Stimulated activated CD8-positive, alpha-beta memory T cell treated with anti-CD3 and anti-CD28 coated beads, Interleukin-4, amount 100 ng/mL, for 4 hours (primary cell): ENCODE results near the gene NAT14.
A peak's percentile ranks its signal among the peaks of the same experiment; 100 is the strongest.
"Not testable (repeated sequence)": the region's sequence is repeated elsewhere in the genome, so short reads cannot be mapped to it uniquely, and the experiment has no call there.

Experiments
- DNase-seq, 2 donors: peaks; one replicate each; pipeline ENCODE4 v3.0.0-alpha.2; 2020; ENCODE audit warnings: low read depth in 2 of 2, low spot score in 1 of 2

The NAT14 gene

GRCh38 chr19:55484593-55485438 lies at the start of gene NAT14:
Gene NAT14, plus strand, starts transcription at chr19:55485188. Its CDS starts 521 bp downstream, at chr19:55485709.
- DNase-seq: peak; percentile 19 to 25

- no peak for DNase-seq
These were observed 48.1 kb upstream of the NAT14 start for GRCh38 chr19:55436847-55437246.

DNA sequence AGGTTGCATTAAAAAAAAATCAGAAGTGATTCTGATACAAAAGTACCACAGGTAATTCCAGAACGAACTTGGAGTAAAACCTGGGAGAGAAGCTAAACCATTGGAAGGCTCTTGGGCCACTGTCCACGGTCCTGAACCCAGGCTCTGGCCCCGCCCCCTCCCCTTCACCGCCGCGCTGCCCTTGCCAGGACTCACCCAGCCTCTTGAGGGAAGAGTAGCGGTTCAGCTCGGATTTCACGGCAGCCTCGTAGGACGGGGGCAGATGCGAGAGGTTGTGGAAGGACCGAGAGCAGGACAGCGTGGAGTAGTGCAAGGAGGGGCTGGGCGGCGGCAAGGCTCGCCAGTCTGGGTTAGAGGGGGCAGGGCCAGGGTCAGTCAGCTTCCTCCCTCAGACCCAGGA lies 47.6 kb upstream of the NAT14 start:
- DNase-seq: no peak

GRCh38 chr19:55439052-55439451 lies 45.9 kb upstream of the NAT14 start:
- DNase-seq: no peak

- no peak for DNase-seq
These were observed 44.4 kb upstream of the NAT14 start for GRCh38 chr19:55440411-55441105.

DNA sequence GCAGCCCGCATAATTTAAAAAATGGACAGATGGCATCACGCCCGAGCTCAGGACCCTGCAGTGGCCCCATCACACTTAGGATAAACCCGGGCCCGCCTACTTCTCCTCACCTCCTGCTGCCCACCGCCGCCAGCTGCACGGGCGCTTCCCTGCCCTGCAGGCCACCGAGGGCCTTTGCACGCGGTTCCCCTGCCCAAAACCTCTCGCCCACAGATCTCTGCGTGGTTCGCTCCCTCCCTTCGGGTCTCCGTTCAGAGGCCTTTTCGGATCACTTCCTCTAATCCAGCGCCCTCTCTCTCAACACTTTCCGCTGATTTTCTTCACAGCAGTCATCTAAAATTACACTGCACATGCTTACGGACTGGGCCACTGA lies 43.7 kb upstream of the NAT14 start:
- no peak for DNase-seq

DNA sequence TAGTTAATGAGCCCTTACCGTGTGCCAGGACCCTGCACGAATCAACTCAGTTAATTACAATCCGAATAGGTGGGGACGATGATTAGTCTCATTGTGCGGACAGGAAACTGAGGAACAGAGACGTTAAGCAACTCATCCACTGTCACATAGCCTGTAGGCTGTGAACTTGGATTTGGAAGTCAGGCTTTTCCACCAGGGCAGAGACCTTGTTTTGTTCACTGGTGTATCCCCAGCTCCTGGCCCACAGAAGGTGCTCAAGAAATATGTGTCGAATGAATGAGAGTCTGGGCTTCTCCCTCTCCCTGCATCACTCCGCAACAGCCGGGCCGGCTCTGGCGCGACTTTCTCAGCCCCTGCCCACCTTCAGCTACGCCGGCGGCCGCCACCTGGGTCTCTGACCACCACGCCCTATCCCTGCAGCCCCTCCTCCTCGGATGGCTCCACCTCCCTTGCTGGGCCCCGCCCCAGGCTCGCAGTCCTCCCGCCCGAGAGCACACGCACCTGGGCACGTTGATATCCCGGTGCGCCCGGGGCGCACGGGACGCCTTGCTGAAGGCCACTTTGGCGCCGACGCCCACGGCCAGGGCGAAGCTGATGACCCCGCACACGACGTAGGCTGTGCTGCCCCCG lies 43.2 kb upstream of the NAT14 start:
- no peak for DNase-seq

DNA sequence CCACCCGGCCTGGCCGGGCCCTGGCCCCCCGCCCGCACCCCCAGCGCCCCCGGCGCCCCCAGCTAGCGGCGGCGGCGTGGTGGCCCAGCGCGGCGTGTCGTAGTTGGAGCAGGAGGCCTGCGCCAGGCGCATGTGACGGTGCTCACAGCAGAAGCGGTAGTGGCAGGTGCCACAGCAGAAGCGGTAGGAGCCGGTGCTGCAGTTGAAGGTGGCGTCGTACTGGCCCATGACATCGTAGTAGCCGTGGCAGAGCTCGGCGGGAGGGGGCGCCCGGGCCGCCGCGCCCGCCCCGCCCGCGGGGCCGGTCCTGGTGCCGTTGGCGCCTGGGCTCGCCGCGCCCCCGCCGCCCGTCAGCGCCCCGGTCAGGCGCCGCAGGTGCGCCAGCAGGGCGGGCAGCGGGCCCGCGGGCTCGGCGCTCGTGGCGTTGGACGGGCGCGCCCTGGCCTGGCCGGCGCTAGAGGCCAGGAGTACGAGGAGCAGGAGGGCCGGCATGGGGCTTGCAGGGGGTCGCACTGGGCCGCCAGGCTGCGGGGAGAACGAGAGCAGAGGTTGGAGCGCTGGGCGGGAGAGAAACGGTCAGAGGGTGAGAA lies 42.5 kb upstream of the NAT14 start:
- DNase-seq: no peak

GRCh38 chr19:55443045-55443823 lies 41.8 kb upstream of the NAT14 start, which contains the start of gene SHISA7:
Gene SHISA7, minus strand, starts transcription at chr19:55443300. Its CDS starts 437 bp downstream, at chr19:55442863.
- DNase-seq: no peak

- DNase-seq: no peak
These were observed 41.0 kb upstream of the NAT14 start for GRCh38 chr19:55443824-55444480.

DNA sequence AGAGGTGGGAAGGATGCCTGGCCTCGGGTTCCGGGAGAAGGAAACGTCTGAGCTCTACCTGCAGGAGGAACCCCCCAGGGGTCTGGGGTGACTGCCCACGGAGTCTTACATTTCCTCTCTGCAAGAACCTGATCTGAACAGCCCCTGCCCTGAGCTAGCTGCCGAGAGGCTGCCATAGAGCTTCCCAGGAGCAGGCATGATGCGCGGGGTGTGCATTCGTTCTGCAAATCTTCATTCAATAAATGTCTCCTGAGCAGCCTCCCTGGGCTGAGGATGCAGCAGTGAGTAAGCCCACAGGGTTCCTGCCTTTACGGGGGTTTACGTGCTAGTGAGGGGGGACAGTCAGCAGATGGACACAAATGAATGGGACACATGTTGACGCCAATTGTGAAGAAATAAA lies 40.3 kb upstream of the NAT14 start:
- no peak for DNase-seq

DNA sequence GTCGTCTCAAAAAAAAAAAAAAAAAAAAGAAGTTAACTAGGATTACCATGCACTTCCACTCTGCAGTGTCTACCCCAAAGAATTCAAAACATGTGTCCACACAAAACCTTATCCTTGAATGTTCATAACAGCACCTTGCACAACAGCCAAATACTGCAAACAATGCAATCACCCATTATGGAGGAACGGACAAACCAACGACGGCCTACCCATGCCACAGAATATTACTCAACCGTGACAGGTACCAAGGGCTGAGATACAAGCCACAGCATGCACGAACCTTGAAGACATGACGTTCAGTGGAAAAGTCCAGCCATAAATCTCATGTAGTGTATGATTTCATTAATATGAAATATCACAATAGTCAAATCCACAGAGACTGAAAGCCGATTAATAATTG lies 38.9 kb upstream of the NAT14 start:
- no peak for DNase-seq

DNA sequence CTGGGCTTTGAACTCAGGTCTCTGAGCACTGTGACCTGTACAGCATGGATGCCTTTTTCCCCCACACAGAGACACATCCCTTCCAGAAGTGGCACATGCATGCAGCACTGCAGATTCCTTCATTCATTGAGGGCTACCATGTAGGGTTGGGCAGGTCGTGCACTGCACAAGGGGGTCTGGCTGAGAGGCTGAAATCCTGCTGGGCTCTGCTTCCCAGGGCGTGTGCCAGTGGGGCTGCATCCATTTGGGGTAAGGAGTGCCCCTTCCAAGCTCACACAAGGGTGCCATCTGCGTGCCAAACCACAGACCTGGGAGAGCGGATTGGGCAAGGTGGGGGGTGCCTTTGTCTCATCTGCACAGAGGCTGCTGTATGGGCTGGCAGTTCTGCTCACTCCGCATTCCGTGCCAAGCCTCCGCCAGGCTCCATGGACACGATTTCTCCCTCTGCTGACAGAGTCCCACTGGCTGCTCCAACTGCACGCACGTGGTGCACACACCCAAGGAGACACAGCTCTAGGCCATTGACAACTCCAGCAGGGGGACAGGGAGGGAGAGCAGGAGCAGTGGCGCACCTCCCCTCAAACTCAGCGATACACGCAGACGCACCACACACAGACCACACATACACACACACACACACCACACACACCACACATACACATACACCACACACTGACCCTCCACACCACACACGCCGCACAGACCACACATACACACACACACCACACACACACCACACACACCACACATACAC lies 37.4 kb upstream of the NAT14 start:
- DNase-seq: no peak

DNA sequence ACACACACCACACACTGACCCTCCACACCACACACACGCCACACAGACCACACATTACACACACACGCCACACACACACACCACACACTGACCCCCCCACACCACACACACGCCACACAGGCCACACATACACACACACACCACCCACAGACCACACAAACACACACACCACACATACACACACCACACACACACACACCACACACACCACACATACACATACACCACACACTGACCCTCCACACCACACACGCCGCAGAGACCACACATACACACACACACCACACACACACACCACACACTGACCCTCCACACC lies 36.9 kb upstream of the NAT14 start:
- not testable (repeated sequence) for DNase-seq

GRCh38 chr19:55449469-55449868 lies 35.5 kb upstream of the NAT14 start:
- DNase-seq: no peak

DNA sequence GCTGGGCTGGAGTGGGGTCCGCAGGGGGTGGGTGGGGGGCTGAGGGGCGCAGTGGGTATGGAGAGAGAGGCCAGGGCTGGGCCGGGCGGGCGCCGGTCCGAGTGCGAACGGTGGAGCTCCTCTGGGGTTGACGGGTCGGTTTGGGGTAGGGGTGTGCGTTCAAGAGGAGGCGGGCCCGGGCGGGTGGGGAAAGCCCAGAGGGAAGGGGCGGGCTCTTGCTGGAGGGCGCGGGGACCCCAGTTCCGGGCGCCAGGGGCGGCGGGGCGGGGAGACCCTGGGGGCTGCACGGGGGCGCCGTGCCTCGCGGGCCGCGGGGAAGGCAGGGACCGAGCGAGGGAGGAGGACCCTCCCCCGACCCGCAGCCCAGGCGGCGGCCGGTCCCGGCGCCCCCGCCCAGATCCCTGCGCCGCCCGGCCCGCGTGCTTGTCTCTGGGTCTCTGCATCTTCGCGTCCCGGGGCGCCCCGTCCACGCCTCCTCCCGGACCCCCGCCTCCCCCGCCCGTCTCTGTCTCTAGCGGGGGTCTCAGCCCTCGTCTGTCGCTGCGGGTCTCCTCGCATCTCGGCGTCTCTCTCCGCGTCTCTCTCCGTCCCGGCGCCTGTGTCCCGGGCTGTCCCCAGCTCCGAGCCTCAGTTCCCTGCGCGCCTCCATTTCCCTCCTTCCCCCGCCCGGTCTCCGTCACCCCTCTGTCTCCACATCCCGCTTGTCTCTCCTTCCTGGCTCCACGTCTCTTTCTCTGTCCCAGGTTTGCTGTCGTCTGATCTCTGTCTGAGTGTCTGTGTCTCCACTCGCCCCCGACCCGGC lies 33.6 kb upstream of the NAT14 start:
- no peak for DNase-seq

DNA sequence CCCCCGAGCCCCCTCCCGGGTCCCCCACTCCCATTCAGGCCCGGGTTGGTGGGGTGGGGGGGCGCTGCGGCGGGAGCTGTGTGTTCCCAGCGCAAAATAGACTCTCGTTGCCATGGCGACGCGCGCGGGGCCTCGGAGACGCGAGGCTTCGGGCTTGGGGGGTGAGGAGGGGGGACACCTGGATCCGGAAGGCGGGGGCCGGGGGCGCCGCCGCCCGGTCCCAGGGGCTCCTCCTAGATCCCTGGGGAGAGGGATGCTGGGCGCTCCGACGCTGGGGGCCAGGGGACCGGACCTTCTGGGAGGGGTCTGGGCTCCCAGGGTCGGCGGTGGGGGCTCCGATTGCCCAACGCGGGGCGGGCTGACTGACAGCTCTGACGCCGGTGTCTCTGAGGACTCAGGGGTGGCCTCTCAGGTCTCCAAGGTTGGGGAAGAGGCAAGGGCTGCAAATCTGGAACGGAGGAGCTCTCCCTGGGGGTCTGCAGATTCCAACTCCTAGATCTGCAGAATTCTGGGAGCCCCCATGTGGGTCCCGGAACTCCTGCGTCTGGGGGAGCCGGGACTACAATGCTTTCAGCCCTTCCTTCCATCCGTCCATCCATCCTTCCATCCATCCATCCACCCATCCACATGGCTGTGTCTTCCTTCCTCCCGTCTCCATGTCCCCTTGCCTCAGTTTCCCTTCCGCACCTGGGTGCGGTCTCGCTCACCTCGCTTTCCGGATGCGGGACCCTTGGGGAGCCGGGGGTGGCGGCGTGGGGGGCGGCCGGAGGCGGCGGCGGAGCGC lies 32.8 kb upstream of the NAT14 start:
- no peak for DNase-seq

- DNase-seq: no peak
These were observed 32.1 kb upstream of the NAT14 start for GRCh38 chr19:55452749-55453346.
